Eye (tissue), 1 donor: Measurements from ENCODE around the gene AKAP4.

ENCODE experiments used
- DNase-seq: peaks from one replicate; pipeline ENCODE4 v3.0.0-alpha.2; 2015

AKAP4 gene, protein sequence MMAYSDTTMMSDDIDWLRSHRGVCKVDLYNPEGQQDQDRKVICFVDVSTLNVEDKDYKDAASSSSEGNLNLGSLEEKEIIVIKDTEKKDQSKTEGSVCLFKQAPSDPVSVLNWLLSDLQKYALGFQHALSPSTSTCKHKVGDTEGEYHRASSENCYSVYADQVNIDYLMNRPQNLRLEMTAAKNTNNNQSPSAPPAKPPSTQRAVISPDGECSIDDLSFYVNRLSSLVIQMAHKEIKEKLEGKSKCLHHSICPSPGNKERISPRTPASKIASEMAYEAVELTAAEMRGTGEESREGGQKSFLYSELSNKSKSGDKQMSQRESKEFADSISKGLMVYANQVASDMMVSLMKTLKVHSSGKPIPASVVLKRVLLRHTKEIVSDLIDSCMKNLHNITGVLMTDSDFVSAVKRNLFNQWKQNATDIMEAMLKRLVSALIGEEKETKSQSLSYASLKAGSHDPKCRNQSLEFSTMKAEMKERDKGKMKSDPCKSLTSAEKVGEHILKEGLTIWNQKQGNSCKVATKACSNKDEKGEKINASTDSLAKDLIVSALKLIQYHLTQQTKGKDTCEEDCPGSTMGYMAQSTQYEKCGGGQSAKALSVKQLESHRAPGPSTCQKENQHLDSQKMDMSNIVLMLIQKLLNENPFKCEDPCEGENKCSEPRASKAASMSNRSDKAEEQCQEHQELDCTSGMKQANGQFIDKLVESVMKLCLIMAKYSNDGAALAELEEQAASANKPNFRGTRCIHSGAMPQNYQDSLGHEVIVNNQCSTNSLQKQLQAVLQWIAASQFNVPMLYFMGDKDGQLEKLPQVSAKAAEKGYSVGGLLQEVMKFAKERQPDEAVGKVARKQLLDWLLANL

GRCh38 chrX:50200907-50201306, at the start of gene AKAP4:
TSS of gene AKAP4 (minus strand) at chrX:50201007. CDS start at chrX:50200889, 118 bp downstream.
- no peak for DNase-seq

DNA sequence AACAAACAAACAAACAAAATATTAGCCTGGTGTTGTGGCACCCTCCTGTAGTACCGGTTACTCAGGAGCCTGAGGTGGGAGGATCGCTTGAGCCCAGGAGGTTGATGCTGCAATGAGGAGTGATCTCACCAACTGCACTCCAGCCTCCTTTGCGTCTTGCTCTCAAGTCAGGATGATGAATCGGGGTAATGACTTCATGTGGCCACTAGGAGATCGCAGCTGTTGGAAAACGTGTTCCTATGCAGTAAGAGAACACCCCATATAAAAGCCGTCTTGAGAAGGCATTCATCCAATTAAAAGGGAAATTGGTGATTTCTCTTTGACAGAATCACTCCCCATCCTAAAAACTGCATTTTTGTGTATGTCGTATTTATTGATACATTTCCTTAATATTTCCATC, 10.7 kb upstream of the AKAP4 start:
- DNase-seq = no peak

DNA sequence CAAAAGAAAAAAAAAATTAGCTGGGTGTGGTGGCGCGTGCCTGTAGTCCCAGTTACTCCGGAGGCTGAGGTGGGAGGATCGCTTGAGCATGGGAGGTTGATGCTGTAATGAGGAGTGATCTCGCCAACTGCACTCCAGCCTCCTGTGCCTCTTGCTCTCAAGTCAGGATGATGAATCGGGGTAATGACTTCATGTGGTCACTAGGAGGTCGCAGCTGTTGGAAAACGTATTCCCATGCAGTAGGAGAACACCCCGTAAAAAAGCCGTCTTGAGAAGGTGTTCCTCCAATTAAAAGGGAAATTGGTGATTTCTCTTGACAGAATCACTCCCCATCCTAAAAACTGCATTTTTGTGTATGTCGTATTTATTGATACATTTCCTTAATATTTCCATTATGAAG, 5.9 kb upstream of the AKAP4 start:
- DNase-seq = no peak

GRCh38 chrX:50204364-50204899, 3.6 kb upstream of the AKAP4 start, which contains the start of gene CCNB3:
TSS of gene CCNB3 (plus strand) at chrX:50204765. CDS start at chrX:50285164, 80,399 bp downstream.
- DNase-seq = peak; percentile 86

DNA sequence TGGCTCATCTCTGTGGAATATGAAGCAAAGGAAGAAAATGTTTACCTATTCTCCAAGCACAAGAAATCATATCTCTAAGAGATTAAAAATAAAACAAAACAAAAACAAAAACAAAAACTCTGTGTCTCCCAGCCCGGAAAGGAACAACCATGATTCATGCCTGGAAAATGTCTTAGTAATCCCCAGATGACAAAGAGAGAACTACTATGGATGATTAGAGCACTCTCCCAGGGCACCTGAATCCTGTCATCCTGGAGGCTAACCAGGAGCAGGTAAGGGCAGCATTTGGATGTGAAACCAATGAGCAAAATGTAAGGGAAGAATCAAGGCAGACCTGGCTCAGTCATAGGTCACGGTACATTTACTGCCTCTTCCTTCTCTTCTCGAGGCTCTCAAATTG, 1.7 kb upstream of the AKAP4 start:
- no peak for DNase-seq

DNA sequence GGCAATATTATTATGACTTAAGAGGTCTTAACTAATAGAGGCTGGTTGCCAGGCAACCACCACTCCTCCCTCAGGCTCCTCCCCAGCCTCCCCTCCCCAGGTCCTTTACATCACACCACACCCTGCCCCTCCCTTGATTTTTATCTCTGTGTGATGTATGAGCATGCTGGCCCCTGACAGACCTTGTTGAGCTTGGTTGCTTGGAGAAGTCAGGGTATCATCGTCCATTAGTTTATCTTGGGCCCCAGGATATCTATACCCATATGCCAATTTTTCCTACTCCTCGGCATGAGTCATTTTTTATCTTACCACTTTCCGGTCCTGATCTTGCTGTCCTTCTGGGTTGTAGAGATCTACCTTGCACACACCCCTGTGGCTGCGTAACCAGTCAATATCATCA, 2.5 kb downstream of the AKAP4 start:
- DNase-seq = no peak

- DNase-seq = no peak
Measured at GRCh38 chrX:50188859-50189600, 11.8 kb downstream of the AKAP4 start.

GRCh38 chrX:50183891-50184290, 16.9 kb downstream of the AKAP4 start:
- DNase-seq = no peak

- no peak for DNase-seq
Measured at GRCh38 chrX:50180073-50180940, 20.5 kb downstream of the AKAP4 start.

GRCh38 chrX:50169717-50170116, 31.1 kb downstream of the AKAP4 start:
- DNase-seq = no peak

- no peak for DNase-seq
Measured at GRCh38 chrX:50168241-50168687, 32.5 kb downstream of the AKAP4 start.

DNA sequence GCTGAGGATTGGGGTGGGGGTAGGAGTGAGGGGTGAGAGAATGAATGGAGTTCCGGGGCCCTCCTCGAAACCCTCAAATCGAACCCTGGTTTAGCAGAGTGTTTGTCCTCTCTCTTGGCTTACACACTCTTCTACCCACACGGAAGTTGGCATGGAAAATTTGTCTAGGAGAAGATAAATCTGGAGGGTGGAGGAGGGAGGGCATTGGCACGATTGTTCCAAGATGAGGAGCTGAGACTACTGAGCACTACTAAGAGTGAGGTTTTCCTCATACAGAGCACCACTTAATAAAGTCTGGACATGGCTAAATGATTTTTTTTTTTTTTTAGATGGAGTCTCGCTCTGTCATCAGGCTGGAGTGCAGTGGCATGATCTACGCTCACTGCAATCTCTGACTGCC, 33.4 kb downstream of the AKAP4 start:
- no peak for DNase-seq

GRCh38 chrX:50165727-50166126, 35.1 kb downstream of the AKAP4 start:
- no peak for DNase-seq

GRCh38 chrX:50161127-50161526, 39.7 kb downstream of the AKAP4 start:
- no peak for DNase-seq

GRCh38 chrX:50158593-50158992, 42.2 kb downstream of the AKAP4 start:
- DNase-seq = no peak

DNA sequence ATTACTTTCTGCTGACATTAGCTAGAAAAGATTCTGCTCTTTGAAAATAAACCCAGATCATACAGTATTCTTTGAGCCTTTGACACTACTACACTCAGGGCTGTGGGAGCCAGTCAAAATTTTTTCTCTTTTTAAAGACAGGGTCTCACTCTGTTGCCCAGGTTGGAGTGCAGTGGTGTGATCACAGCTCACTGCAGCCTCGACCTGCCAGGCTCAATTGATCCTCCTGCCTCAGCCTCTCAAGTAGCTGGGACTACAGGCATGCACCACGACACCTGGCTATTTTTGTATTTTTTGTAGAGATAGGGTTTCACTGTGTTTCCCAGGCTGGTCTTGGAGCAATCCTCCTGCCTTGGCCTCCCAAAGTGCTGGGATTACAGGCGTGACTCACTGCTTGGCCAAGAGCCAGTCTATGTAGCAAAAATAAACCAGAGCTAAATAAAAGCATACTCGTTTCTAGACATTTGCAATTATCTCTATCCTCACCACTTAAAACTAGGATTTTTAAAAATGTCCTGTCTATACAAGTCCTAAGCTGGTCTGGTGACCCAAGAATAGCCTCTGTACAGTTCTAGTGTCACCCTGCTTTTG, 43.2 kb downstream of the AKAP4 start:
- DNase-seq = no peak

GRCh38 chrX:50154429-50154828, 46.4 kb downstream of the AKAP4 start:
- no peak for DNase-seq

GRCh38 chrX:50152456-50152855, 48.4 kb downstream of the AKAP4 start:
- DNase-seq = no peak

DNA sequence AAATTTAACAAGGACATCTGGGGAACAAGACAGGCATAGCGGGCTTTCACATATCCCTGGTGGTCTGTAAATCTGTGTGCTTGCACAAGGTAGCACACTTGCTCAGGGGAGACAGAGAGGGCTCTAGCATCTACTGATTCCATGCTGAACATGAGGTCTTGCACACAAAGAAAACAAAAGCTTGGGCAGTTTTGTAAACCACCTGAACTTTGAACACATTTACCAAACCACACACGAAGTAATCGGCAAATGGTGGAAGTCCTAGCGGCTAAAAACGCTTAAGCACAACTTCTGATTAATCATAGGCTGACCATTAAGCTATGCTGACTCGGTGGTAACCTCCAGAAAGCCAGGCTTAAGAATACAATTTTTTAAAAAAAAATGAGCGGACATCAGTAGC, 52.8 kb downstream of the AKAP4 start:
- no peak for DNase-seq
